ENCODE measurements around the gene RALY.

The RALY gene

GRCh38 chr20:34004790-34005457, 11.2 kb downstream of the RALY start:
- no peak for TF ChIP-seq CTCF (IDR thresholded peaks at IDR 0.05; ENCODE audit: low read depth, low read length)
- DNase-seq (ENCODE audit: low read depth in 2 of 2): no peak
- H3K4me3 ChIP-seq (replicated peaks in 1 of 2; ENCODE audit: low read depth in 2 of 2, low read length in 2 of 2): no peak overlapping the region

- no peak overlapping the region for H3K4me3 ChIP-seq (replicated peaks in 1 of 2; ENCODE audit: low read depth in 2 of 2, low read length in 2 of 2)
- no peak for TF ChIP-seq CTCF (IDR thresholded peaks at IDR 0.05; ENCODE audit: low read depth, low read length)
- no peak for DNase-seq (ENCODE audit: low read depth in 2 of 2)
Measured at GRCh38 chr20:34006619-34007018, 12.9 kb downstream of the RALY start.

- no peak overlapping the region for H3K4me3 ChIP-seq (replicated peaks in 1 of 2; ENCODE audit: low read depth in 2 of 2, low read length in 2 of 2)
- no peak for TF ChIP-seq CTCF (IDR thresholded peaks at IDR 0.05; ENCODE audit: low read depth, low read length)
- DNase-seq (ENCODE audit: low read depth in 2 of 2): no peak
Measured at GRCh38 chr20:34008477-34008876, 14.8 kb downstream of the RALY start.

GRCh38 chr20:34010405-34010931, 16.8 kb downstream of the RALY start:
- TF ChIP-seq CTCF (IDR thresholded peaks at IDR 0.05; ENCODE audit: low read depth, low read length): no peak
- no peak overlapping the region for H3K4me3 ChIP-seq (replicated peaks in 1 of 2; ENCODE audit: low read depth in 2 of 2, low read length in 2 of 2)
- peak in 1 of 2 donors; percentile 46 for DNase-seq (ENCODE audit: low read depth in 2 of 2)

- no peak overlapping the region for H3K4me3 ChIP-seq (replicated peaks in 1 of 2; ENCODE audit: low read depth in 2 of 2, low read length in 2 of 2)
- DNase-seq (ENCODE audit: low read depth in 2 of 2): no peak
- TF ChIP-seq CTCF (IDR thresholded peaks at IDR 0.05; ENCODE audit: low read depth, low read length): no peak
Measured at GRCh38 chr20:34011275-34011674, 17.6 kb downstream of the RALY start.

GRCh38 chr20:34012330-34012729, 18.6 kb downstream of the RALY start:
- DNase-seq (ENCODE audit: low read depth in 2 of 2): no peak
- no peak overlapping the region for H3K4me3 ChIP-seq (replicated peaks in 1 of 2; ENCODE audit: low read depth in 2 of 2, low read length in 2 of 2)
- TF ChIP-seq CTCF (IDR thresholded peaks at IDR 0.05; ENCODE audit: low read depth, low read length): no peak

- H3K4me3 ChIP-seq (replicated peaks in 1 of 2; ENCODE audit: low read depth in 2 of 2, low read length in 2 of 2): no peak overlapping the region
- no peak for DNase-seq (ENCODE audit: low read depth in 2 of 2)
- no peak for TF ChIP-seq CTCF (IDR thresholded peaks at IDR 0.05; ENCODE audit: low read depth, low read length)
Measured at GRCh38 chr20:34012735-34013134, 19.0 kb downstream of the RALY start.

All from cardiac fibroblast (primary cell).